GM12872 (cell line): ENCODE data around the gene NBAS.

ENCODE experiments used
- CTCF ChIP-seq: IDR thresholded peaks from 3 replicates; pipeline ENCODE4 v1.5.1; 2011; ENCODE audit warnings: low read depth, mild to moderate bottlenecking, low read length, moderate library complexity; ENCODE audit not compliant: insufficient read depth

The NBAS gene

GRCh38 chr2:15241201-15241600, 319.9 kb downstream of the NBAS start:
- no peak for TF ChIP-seq CTCF

- TF ChIP-seq CTCF, result no peak
Observed at GRCh38 chr2:15238028-15238427, 323.1 kb downstream of the NBAS start.

- TF ChIP-seq CTCF, result no peak
Observed at GRCh38 chr2:15230599-15231192, 330.4 kb downstream of the NBAS start.

GRCh38 chr2:15226661-15227060, 334.5 kb downstream of the NBAS start:
- no peak for TF ChIP-seq CTCF

GRCh38 chr2:15225131-15225530, 336.0 kb downstream of the NBAS start:
- TF ChIP-seq CTCF, result no peak

- no peak for TF ChIP-seq CTCF
Observed at GRCh38 chr2:15224641-15225040, 336.5 kb downstream of the NBAS start.

- no peak for TF ChIP-seq CTCF
Observed at GRCh38 chr2:15223887-15224286, 337.2 kb downstream of the NBAS start.
